Gastrocnemius medialis (tissue), 4 donors: ENCODE data around the gene TTC39A.

Experiments used
- POLR2A ChIP-seq, 2 donors: fragments of 450-650 bp; IDR thresholded peaks; one replicate each; pipeline ENCODE4 v1.6.1; 2017; ENCODE audit warnings: antibody characterized with exemption in 2 of 2, mild to moderate bottlenecking in 2 of 2, moderate library complexity in 2 of 2
- TF ChIP-seq, protein P1 (sequence below), 5 experiments: fragments of 450-650 bp in 3 of 5; fragments of 200-600 bp in 2 of 5; sonication (generic) in 2 of 5; IDR thresholded peaks in 4 of 5; conservative IDR thresholded peaks in 1 of 5; 1 replicate in 4 of 5; 2 replicates in 1 of 5; pipeline ENCODE4 v1.5.1; 2016 to 2019; ENCODE audit warnings: antibody characterized with exemption in 5 of 5, mild to moderate bottlenecking in 3 of 5, moderate library complexity in 3 of 5

GRCh38 chr1:51328279-51328678 is 2.1 kb downstream of the TTC39A start:
- TF ChIP-seq, protein P1, sequence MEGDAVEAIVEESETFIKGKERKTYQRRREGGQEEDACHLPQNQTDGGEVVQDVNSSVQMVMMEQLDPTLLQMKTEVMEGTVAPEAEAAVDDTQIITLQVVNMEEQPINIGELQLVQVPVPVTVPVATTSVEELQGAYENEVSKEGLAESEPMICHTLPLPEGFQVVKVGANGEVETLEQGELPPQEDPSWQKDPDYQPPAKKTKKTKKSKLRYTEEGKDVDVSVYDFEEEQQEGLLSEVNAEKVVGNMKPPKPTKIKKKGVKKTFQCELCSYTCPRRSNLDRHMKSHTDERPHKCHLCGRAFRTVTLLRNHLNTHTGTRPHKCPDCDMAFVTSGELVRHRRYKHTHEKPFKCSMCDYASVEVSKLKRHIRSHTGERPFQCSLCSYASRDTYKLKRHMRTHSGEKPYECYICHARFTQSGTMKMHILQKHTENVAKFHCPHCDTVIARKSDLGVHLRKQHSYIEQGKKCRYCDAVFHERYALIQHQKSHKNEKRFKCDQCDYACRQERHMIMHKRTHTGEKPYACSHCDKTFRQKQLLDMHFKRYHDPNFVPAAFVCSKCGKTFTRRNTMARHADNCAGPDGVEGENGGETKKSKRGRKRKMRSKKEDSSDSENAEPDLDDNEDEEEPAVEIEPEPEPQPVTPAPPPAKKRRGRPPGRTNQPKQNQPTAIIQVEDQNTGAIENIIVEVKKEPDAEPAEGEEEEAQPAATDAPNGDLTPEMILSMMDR (IDR thresholded peaks at IDR 0.05 in 4 of 5, conservative IDR thresholded peaks at IDR 0.05 in 1 of 5) = no peak
- TF ChIP-seq POLR2A (IDR thresholded peaks at IDR 0.05) = no peak
